Measurements from ENCODE around the gene CACNG3. TPM values are rescaled to one million over a fixed set of nuclear protein-coding genes. Genes with fewer than 3 reads are reported as not detected.

The CACNG3 gene
- total and polyA plus RNA-seq, 2 donors (not counting 3 experiments of a cell fraction or from before 2014, with no cell fraction given) = not detected

GRCh38 chr16:24294131-24294530 is 38.0 kb downstream of the CACNG3 start:
- H3K4me1 ChIP-seq (ENCODE audit: control insufficient read depth, extremely low read depth, insufficient read depth, low read length) = no peaks in the 10 kb centered on the region
- no peaks in the 10 kb centered on the region for H4K20me1 ChIP-seq (replicated peaks; ENCODE audit: control insufficient read depth, extremely low read depth, insufficient read depth, low read length)
- POLR2A ChIA-PET = no interaction called here
- intact Hi-C loops (cut with micrococcal nuclease) = no loop called here
- FAIRE-seq (no peak), DNase-seq (ENCODE audit: low read depth, low spot score) (no peak)
- TF ChIP-seq, protein P1, sequence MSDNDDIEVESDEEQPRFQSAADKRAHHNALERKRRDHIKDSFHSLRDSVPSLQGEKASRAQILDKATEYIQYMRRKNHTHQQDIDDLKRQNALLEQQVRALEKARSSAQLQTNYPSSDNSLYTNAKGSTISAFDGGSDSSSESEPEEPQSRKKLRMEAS (IDR thresholded peaks at IDR 0.05; ENCODE audit: insufficient read depth, insufficient read length) = no peak
- TF ChIP-seq POLR2A (IDR thresholded peaks at IDR 0.05; ENCODE audit: low read depth, low read length) (no peak), POLR2AphosphoS5 (IDR thresholded peaks at IDR 0.05; ENCODE audit: insufficient read depth, low read depth, low read length) (no peak), MYC (IDR thresholded peaks at IDR 0.05; ENCODE audit: low read depth, low read length) (no peak), JUN (IDR thresholded peaks at IDR 0.05; ENCODE audit: borderline replicate concordance, insufficient read depth, insufficient read length, low read depth) (no peak), FOS (IDR thresholded peaks at IDR 0.05; ENCODE audit: borderline replicate concordance, insufficient read depth, low read length) (no peak), EZH2 (IDR thresholded peaks at IDR 0.05; ENCODE audit: borderline replicate concordance, low read depth, low read length, severe bottlenecking) (no peak), GATA2 (IDR thresholded peaks at IDR 0.05; ENCODE audit: insufficient read depth, insufficient read length, low read depth, low read length) (no peak)
- TF ChIP-seq, protein P2, sequence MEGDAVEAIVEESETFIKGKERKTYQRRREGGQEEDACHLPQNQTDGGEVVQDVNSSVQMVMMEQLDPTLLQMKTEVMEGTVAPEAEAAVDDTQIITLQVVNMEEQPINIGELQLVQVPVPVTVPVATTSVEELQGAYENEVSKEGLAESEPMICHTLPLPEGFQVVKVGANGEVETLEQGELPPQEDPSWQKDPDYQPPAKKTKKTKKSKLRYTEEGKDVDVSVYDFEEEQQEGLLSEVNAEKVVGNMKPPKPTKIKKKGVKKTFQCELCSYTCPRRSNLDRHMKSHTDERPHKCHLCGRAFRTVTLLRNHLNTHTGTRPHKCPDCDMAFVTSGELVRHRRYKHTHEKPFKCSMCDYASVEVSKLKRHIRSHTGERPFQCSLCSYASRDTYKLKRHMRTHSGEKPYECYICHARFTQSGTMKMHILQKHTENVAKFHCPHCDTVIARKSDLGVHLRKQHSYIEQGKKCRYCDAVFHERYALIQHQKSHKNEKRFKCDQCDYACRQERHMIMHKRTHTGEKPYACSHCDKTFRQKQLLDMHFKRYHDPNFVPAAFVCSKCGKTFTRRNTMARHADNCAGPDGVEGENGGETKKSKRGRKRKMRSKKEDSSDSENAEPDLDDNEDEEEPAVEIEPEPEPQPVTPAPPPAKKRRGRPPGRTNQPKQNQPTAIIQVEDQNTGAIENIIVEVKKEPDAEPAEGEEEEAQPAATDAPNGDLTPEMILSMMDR (IDR thresholded peaks at IDR 0.05; ENCODE audit: extremely low read depth in 1 of 2, insufficient read depth in 1 of 2, low read depth in 1 of 2, low read length in 2 of 2) = no peak
- H3K36me3 ChIP-seq (ENCODE audit: control insufficient read depth in 2 of 2, extremely low read depth in 1 of 2, insufficient read depth in 2 of 2, low read length in 2 of 2) = no peaks in the 10 kb centered on the region
- no TSS peak for BruUV-seq (replicated peaks)
- no peak overlapping the region for H3K9ac ChIP-seq (replicated peaks; ENCODE audit: extremely low read depth, insufficient read depth, low read length)
- no peak overlapping the region for H3K4me3 ChIP-seq (replicated peaks in 1 of 3; ENCODE audit: insufficient read depth in 1 of 3, low read depth in 1 of 3, low read length in 3 of 3)
- H3K79me2 ChIP-seq (ENCODE audit: control insufficient read depth, insufficient read depth, low read length) = no peaks in the 10 kb centered on the region
- dilution Hi-C loops (cut with MboI; ENCODE audit: extremely low pct_ligation_motif_present, low sequenced_read_pairs) = no loop called here
- H3K27ac ChIP-seq (ENCODE audit: insufficient read depth, low read depth, low read length) = no peak overlapping the region
- H3K4me2 ChIP-seq (ENCODE audit: insufficient read depth, low read length) = no peak overlapping the region
- no peaks in the 10 kb centered on the region for H3K27me3 ChIP-seq (ENCODE audit: control insufficient read depth in 2 of 2, insufficient read depth in 2 of 2, low read length in 2 of 2)
- H3K9me3 ChIP-seq (replicated peaks; ENCODE audit: control insufficient read depth, insufficient read depth, low read length) = no peaks in the 10 kb centered on the region
- H3K9me1 ChIP-seq (replicated peaks; ENCODE audit: control insufficient read depth, extremely low read depth, insufficient read depth, low read length) = no peaks in the 10 kb centered on the region
- H2AFZ ChIP-seq (ENCODE audit: low read depth, low read length) = no peak overlapping the region
- CTCF ChIA-PET = no interaction called here
